Activated CD4-positive, alpha-beta T cell treated with anti-CD3 and anti-CD28 coated beads, Interleukin-2, amount 50 U/mL, for 16 hours (primary cell): Measurements from ENCODE around the gene DNAJC13.
"Not testable (repeated sequence)": the region's sequence is repeated elsewhere in the genome, so short reads cannot be mapped to it uniquely, and the experiment has no call there.

Experiments used
- DNase-seq: peaks from one replicate; pipeline ENCODE4 v3.0.0-alpha.2; 2020

The DNAJC13 gene

GRCh38 chr3:132549890-132550578 lies 132.7 kb downstream of the DNAJC13 start:
- DNase-seq = peak; percentile 21

- no peak for DNase-seq
Measured at GRCh38 chr3:132550579-132551305, 133.4 kb downstream of the DNAJC13 start.

GRCh38 chr3:132553826-132554225 lies 136.5 kb downstream of the DNAJC13 start:
- no peak for DNase-seq

- no peak for DNase-seq
Measured at GRCh38 chr3:132554437-132554836, 137.1 kb downstream of the DNAJC13 start.

- no peak for DNase-seq
Measured at GRCh38 chr3:132555306-132556035, 138.2 kb downstream of the DNAJC13 start.

GRCh38 chr3:132556036-132556386 lies 138.7 kb downstream of the DNAJC13 start:
- DNase-seq = not testable (repeated sequence)

GRCh38 chr3:132556508-132557159 lies 139.3 kb downstream of the DNAJC13 start:
- no peak for DNase-seq

- DNase-seq = no peak
Measured at GRCh38 chr3:132561003-132561402, 143.7 kb downstream of the DNAJC13 start.

GRCh38 chr3:132563420-132564069 lies 146.2 kb downstream of the DNAJC13 start:
- DNase-seq = no peak

GRCh38 chr3:132564070-132564465 lies 146.8 kb downstream of the DNAJC13 start:
- no peak for DNase-seq

GRCh38 chr3:132568422-132568821 lies 151.1 kb downstream of the DNAJC13 start:
- DNase-seq = no peak

- DNase-seq = peak; percentile 35
Measured at GRCh38 chr3:132569153-132569552, 151.9 kb downstream of the DNAJC13 start.

- DNase-seq = no peak
Measured at GRCh38 chr3:132569580-132569979, 152.3 kb downstream of the DNAJC13 start.

GRCh38 chr3:132570016-132570415 lies 152.7 kb downstream of the DNAJC13 start:
- DNase-seq = no peak

- no peak for DNase-seq
Measured at GRCh38 chr3:132573797-132574211, 156.5 kb downstream of the DNAJC13 start.

- DNase-seq = no peak
Measured at GRCh38 chr3:132587401-132587800, 170.1 kb downstream of the DNAJC13 start.
